Large intestine (tissue), 3 donors: ENCODE data around the gene ENKUR. TPM values are rescaled to one million over a fixed set of nuclear protein-coding genes. Genes with fewer than 3 reads are reported as not detected.

ENCODE experiments used
- DNase-seq, 2 donors: peaks; one replicate each; pipeline versions ENCODE4 v3.0.0 to v3.0.0-alpha.2; 2013
- H3K27ac ChIP-seq: one replicate; pipeline ENCODE4 v1.5.1; 2013; ENCODE audit warnings: low read length
- H3K27me3 ChIP-seq: 2 replicates; pipeline ENCODE4 v1.6.1; 2013; ENCODE audit warnings: low read length; ENCODE audit not compliant: control insufficient read depth, insufficient read depth
- H3K36me3 ChIP-seq: 2 replicates; pipeline ENCODE4 v1.6.1; 2013; ENCODE audit warnings: low read length; ENCODE audit not compliant: control insufficient read depth, insufficient read depth
- H3K4me1 ChIP-seq: one replicate; pipeline ENCODE4 v1.6.1; 2013; ENCODE audit warnings: low read length; ENCODE audit not compliant: control insufficient read depth, insufficient read depth
- H3K4me3 ChIP-seq: one replicate; pipeline ENCODE4 v1.5.1; 2013; ENCODE audit warnings: low read length
- H3K9me3 ChIP-seq: one replicate; pipeline ENCODE4 v1.6.1; 2013; ENCODE audit warnings: mild to moderate bottlenecking, low read depth, low read length, moderate library complexity; ENCODE audit not compliant: control insufficient read depth
- WGBS: methylation state at CpG from one replicate; pipeline ENCODE4 v1.1.5; 2013; ENCODE audit warnings: low lambda C conversion rate; ENCODE audit not compliant: insufficient coverage; 5-methylcytosine and 5-hydroxymethylcytosine counted together
- polyA plus RNA-seq: library from polyadenylated mRNA; unstranded; fragments of 120-200 nt; gene quantifications from one replicate; pipeline ENCODE4 v1.2.1, GENCODE V29; 2013

Gene ENKUR
- polyA plus RNA-seq, 1 donor, result 2.6 TPM

DNA sequence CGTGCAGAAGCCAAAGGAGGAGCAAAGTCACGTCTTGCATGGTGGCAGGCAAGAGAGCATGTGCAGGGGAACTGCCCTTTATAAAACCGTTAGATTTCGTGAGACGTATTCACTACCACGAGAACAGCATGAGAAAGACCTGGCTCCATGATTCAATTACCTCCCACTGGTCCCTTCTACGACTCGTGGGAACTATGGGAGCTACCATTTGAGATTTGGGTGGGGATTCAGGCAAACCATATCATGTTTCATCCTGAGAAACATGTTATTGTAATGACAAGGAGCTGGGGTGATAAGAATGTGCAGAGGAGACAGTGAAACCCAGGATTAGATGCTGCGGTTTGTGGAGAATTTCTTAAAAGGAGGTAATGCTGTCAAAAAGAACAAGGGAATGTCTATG is 34.4 kb upstream of the ENKUR start:
- H3K36me3 ChIP-seq, result no peaks in the 10 kb centered on the region
- WGBS, result no CpG with 5 or more reads among the region's 9 CpGs
- no peaks in the 10 kb centered on the region for H3K9me3 ChIP-seq
- no peak for DNase-seq
- no peak overlapping the region for H3K27ac ChIP-seq
- H3K27me3 ChIP-seq, result no peaks in the 10 kb centered on the region
- peaks cover 9% of the 10 kb centered on the region for H3K4me1 ChIP-seq
- no peak overlapping the region for H3K4me3 ChIP-seq

DNA sequence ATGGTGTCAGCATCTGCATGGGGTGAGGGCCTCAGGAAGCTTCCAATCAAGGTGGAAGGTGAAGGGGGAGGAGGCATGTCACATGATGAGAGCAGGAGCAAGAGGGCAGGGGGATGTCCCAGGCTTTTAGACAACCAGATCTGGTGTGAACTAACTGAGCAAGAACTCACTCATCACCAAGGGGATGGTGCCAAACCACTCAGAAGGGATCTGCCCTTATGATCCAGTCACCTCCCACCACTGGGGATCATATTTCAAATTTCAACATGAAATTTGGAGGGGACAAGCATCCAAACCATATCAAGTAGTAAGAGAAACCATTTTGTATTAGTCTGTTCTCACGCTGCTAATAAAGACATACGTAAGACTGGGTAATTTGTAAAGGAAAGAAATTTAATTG is 34.0 kb upstream of the ENKUR start:
- Histone ChIP-seq H3K9me3 (no peaks in the 10 kb centered on the region), H3K27ac (no peak overlapping the region), H3K4me3 (no peak overlapping the region), H3K36me3 (no peaks in the 10 kb centered on the region), H3K4me1 (peaks cover 9% of the 10 kb centered on the region), H3K27me3 (no peaks in the 10 kb centered on the region)
- 100% methylated on average over 1 of the region's 2 CpGs for WGBS
- DNase-seq, result no peak

DNA sequence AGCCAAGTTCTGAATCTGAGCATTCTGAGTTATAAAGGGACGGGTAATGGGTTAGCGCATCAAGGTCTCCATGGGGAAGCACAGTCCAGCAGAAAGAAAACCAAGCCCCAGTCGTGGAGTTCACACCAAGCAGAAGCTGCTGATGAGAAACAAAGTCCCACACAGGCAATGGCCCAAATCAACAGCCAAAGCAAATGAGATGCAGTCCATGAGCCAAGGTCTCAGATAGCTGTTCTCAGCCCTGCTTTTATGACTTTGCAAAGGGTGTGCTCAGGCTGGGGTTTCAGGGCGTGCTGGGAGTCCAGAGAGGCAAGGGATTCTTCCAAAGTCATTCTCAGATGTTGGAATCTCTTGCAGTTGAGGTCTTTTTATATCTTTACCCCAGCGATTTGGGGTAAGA is 32.5 kb upstream of the ENKUR start:
- Histone ChIP-seq H3K36me3 (no peaks in the 10 kb centered on the region), H3K4me1 (peaks cover 9% of the 10 kb centered on the region), H3K4me3 (no peak overlapping the region), H3K27me3 (no peaks in the 10 kb centered on the region), H3K9me3 (no peaks in the 10 kb centered on the region), H3K27ac (peak overlapping the region; percentile 16)
- 100% methylated on average over 2 of the region's 5 CpGs for WGBS
- DNase-seq, result peak; percentile 39 to 79

DNA sequence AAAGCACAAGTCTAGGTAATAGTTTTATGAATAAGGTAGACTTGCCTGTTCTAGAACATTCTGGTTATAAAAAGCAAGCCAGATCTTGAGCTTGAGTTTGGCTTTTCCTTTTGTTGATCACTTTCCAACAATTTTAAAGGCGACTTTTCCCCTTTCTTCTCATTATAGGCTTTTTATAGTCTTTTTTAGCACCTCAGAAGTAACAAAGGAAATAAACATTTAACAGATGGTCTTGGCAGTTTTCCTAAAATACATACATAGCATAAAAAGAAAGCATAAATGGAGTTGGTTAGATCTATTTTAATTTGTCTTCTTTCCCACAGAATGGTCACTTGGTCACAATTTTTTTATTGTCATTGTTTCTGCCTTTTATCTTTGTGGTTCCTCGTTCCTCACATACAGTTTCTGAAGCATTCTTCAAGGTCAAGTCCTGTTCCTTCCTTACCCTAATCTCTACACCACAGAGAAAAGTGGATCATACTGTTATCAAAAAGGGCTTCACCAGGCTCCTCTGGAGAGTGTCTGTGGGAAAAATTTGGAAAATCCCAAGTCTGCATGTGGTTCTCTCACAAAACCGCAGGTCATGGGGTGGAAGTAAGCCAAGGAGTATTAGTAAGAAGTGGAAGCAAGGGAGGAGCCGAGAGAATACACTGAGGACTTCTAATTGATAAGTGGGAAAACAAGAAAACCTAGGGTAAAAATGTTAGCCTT is 31.8 kb upstream of the ENKUR start:
- Histone ChIP-seq H3K9me3 (no peaks in the 10 kb centered on the region), H3K27ac (no peak overlapping the region), H3K27me3 (no peaks in the 10 kb centered on the region), H3K4me3 (no peak overlapping the region), H3K4me1 (peaks cover 9% of the 10 kb centered on the region), H3K36me3 (no peaks in the 10 kb centered on the region)
- WGBS, result 77% methylated on average over 4 of the region's 4 CpGs
- no peak for DNase-seq

DNA sequence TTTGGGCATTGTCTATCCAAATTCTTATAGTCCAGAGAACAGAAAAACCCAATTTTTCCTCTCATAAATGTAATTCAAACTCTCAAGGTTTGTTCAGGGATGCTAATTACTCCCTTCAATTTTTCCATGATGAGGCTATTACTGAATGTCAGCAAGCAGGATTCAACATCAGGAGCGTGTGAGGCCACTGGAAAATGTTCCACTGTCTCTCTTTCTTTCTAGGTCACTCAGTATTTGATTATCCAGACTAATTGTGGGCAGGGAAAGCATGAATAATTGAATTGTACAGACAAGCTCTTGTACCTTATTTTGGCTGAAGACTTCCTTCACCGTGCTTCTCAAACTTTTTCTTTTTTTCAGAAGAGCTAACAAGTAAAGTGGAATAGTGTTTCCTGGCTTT is 31.1 kb upstream of the ENKUR start:
- Histone ChIP-seq H3K36me3 (no peaks in the 10 kb centered on the region), H3K27ac (no peak overlapping the region), H3K9me3 (no peaks in the 10 kb centered on the region), H3K4me3 (no peak overlapping the region), H3K4me1 (peaks cover 9% of the 10 kb centered on the region), H3K27me3 (no peaks in the 10 kb centered on the region)
- DNase-seq, result no peak
- WGBS, result 80% methylated on average over 1 of the region's 2 CpGs

DNA sequence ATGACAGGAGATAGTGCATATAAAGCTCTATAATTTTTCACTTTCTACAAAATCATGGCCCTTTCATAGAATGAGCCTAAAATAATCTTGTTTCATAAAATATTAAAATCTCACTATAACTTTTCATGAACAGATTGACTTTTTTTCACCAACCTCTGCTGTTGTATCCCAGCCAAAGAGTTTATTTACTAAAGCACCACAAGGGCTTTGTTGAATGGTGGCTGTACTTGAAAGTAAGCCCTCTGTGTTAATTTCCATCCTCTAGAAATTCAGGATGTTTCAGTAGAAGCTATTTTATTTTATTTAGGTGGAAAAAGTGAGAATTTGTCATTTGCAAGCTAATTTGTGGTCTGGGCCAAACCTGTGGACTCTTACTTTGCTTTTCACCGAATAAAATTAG is 30.7 kb upstream of the ENKUR start:
- Histone ChIP-seq H3K27ac (no peak overlapping the region), H3K36me3 (no peaks in the 10 kb centered on the region), H3K4me3 (no peak overlapping the region), H3K27me3 (no peaks in the 10 kb centered on the region), H3K4me1 (peaks cover 7% of the 10 kb centered on the region), H3K9me3 (no peaks in the 10 kb centered on the region)
- no CpG with 5 or more reads among the region's 1 CpG for WGBS
- DNase-seq, result no peak

DNA sequence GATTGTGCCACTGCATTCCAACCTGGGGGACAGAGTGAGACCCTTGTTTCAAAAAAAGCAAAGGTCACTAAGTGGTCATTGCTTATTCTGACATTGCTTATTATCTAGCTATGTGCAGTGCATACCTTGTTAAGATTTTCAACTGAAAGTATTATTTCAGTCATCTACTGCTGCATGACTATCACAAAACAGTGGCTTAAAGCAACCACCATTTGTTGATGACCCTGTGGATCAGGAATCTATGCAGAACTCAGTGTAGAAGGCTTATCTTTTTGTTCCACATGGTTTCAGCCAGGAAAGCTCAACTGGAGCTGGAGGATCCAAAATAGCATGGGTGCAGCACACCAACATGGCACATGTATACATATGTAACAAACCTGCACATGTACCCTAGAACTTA is 23.6 kb upstream of the ENKUR start:
- Histone ChIP-seq H3K27me3 (no peaks in the 10 kb centered on the region), H3K4me1 (no peaks in the 10 kb centered on the region), H3K9me3 (no peaks in the 10 kb centered on the region), H3K4me3 (no peak overlapping the region), H3K27ac (no peak overlapping the region), H3K36me3 (no peaks in the 10 kb centered on the region)
- DNase-seq, result no peak

DNA sequence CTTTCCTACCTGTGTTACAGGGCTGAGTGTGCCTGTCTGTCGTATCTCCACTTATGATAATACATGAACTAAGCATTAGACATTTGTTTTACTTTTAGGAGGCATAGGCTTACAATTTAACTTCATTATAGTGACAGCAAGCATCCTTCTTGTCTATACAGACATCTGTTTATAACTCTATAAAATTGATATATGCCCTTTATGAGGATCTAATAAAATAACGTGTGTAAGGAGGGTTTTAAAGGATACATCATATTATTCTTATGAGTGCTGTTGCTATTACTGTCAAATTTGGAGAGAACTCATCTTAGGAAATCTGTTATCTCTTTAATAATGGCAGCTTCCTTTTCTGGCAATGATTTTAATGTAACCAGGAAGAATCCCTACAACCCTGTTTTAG is 22.4 kb upstream of the ENKUR start:
- Histone ChIP-seq H3K4me3 (no peak overlapping the region), H3K4me1 (no peaks in the 10 kb centered on the region), H3K9me3 (no peaks in the 10 kb centered on the region), H3K27ac (no peak overlapping the region), H3K27me3 (no peaks in the 10 kb centered on the region), H3K36me3 (no peaks in the 10 kb centered on the region)
- no peak for DNase-seq
- WGBS, result 67% methylated on average over 1 of the region's 2 CpGs

DNA sequence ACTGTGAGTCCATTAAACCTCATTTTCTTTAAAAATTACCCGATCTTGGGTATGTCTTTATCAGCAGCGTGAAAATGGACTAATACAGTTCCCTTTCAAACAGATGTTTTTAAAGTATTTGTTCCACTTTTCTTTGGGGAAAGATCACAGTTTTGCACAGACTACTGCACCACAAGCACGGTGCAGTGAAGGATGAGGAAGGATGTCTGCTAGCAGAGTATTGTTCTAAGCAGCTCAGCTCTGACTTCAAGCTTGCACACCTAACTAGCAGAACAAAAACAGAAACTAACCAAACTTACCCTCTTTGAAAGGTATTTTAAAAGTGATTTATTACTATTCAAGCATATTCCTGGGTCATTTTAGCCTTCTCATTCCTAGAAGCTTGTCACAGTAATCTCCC is 20.4 kb upstream of the ENKUR start:
- no peaks in the 10 kb centered on the region for H3K4me1 ChIP-seq
- H3K27ac ChIP-seq, result no peak overlapping the region
- WGBS, result no CpG with 5 or more reads among the region's 3 CpGs
- H3K27me3 ChIP-seq, result no peaks in the 10 kb centered on the region
- H3K9me3 ChIP-seq, result no peaks in the 10 kb centered on the region
- no peak overlapping the region for H3K4me3 ChIP-seq
- DNase-seq, result no peak
- no peaks in the 10 kb centered on the region for H3K36me3 ChIP-seq

DNA sequence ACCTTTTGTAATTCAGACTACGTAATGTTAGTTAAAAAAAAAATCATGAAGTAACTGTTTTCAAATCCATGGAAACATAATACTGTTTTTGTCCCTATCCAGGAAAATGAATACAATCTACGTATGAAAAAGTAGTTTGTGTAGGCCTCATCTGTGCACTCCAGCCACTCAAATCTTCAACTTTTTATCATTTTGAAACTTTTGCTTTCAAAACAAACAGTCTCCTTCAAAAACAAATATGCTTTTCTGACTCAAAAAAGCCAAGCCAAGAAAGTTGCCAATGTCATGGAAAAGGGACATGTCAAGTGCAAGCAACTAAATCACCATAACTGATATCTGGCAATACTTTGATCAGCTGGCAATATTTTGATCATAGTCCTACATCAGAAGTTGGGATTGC is 13.6 kb upstream of the ENKUR start:
- Histone ChIP-seq H3K9me3 (no peaks in the 10 kb centered on the region), H3K4me1 (no peaks in the 10 kb centered on the region), H3K36me3 (no peaks in the 10 kb centered on the region), H3K4me3 (no peak overlapping the region), H3K27me3 (no peaks in the 10 kb centered on the region), H3K27ac (no peak overlapping the region)
- WGBS, result 100% methylated on average over 2 of the region's 2 CpGs
- no peak for DNase-seq

DNA sequence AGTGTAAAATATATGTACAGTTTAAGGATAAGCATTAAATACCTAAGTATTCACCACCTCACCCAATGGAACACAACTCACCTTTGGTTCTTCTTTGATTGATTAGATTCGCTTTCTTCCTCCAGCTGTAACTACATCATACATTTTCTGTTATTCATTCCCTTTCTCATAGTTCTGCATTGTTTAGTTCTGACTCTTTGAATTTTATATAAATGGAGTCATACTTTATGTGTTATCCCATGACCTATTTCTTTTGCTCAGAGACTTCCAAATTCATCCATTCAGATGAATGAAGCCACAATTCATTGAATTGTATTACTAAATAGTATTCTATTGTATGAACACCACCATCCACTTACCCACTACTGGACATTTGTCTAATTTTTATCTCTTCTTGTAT is 12.8 kb upstream of the ENKUR start:
- Histone ChIP-seq H3K9me3 (no peaks in the 10 kb centered on the region), H3K4me3 (no peak overlapping the region), H3K4me1 (no peaks in the 10 kb centered on the region), H3K36me3 (peaks cover 2% of the 10 kb centered on the region), H3K27ac (no peak overlapping the region), H3K27me3 (no peaks in the 10 kb centered on the region)
- WGBS, result 100% methylated on average over 1 of the region's 1 CpG
- DNase-seq, result no peak
